ENCODE data around the gene CBX4.

GRCh38 chr17:79841369-79842135, 2.3 kb upstream of the CBX4 start:
- TF ChIP-seq CTCF (IDR thresholded peaks at IDR 0.05), result no peak
- no peak for TF ChIP-seq EP300 (IDR thresholded peaks at IDR 0.05)
